Measurements from ENCODE around the gene SPATA9. TPM values are rescaled to one million over a fixed set of nuclear protein-coding genes. Genes with fewer than 3 reads are reported as not detected.

SPATA9 gene
- total and polyA plus RNA-seq, 9 donors, result 0.71 to 2.6 (median 1.7) TPM

GRCh38 chr5:95684361-95684760, 1.6 kb upstream of the SPATA9 start:
- no peaks in the 10 kb centered on the region for H3K36me3 ChIP-seq (ENCODE audit: control insufficient read depth, insufficient read depth, low read length)
- H3K27ac ChIP-seq (ENCODE audit: low read length), result no peak overlapping the region
- DNase-seq, result no peak
- H3K4me1 ChIP-seq (ENCODE audit: control insufficient read depth, insufficient read depth, low read length), result no peaks in the 10 kb centered on the region
- no peak overlapping the region for H3K4me3 ChIP-seq (ENCODE audit: low read length)
- H3K9me3 ChIP-seq (replicated peaks; ENCODE audit: control insufficient read depth, low read depth, low read length), result no peaks in the 10 kb centered on the region
- no CpG with 5 or more reads among the region's 2 CpGs for WGBS (ENCODE audit: insufficient coverage)
- no peaks in the 10 kb centered on the region for H3K27me3 ChIP-seq (ENCODE audit: control insufficient read depth, insufficient read depth, low read length)

- H3K9me3 ChIP-seq (replicated peaks; ENCODE audit: control insufficient read depth, low read depth, low read length), result no peaks in the 10 kb centered on the region
- H3K4me1 ChIP-seq (ENCODE audit: control insufficient read depth, insufficient read depth, low read length), result peaks cover 16% of the 10 kb centered on the region
- H3K27ac ChIP-seq (ENCODE audit: low read length), result no peak overlapping the region
- 50% methylated on average over 2 of the region's 3 CpGs for WGBS (ENCODE audit: insufficient coverage)
- H3K27me3 ChIP-seq (ENCODE audit: control insufficient read depth, insufficient read depth, low read length), result no peaks in the 10 kb centered on the region
- no peak overlapping the region for H3K4me3 ChIP-seq (ENCODE audit: low read length)
- no peak for DNase-seq
- no peaks in the 10 kb centered on the region for H3K36me3 ChIP-seq (ENCODE audit: control insufficient read depth, insufficient read depth, low read length)
These were observed 9.7 kb downstream of the SPATA9 start for GRCh38 chr5:95673081-95673480.

GRCh38 chr5:95672641-95673040, 10.2 kb downstream of the SPATA9 start:
- DNase-seq, result no peak
- H3K9me3 ChIP-seq (replicated peaks; ENCODE audit: control insufficient read depth, low read depth, low read length), result no peaks in the 10 kb centered on the region
- no peak overlapping the region for H3K4me3 ChIP-seq (ENCODE audit: low read length)
- H3K36me3 ChIP-seq (ENCODE audit: control insufficient read depth, insufficient read depth, low read length), result no peaks in the 10 kb centered on the region
- peaks cover 16% of the 10 kb centered on the region for H3K4me1 ChIP-seq (ENCODE audit: control insufficient read depth, insufficient read depth, low read length)
- H3K27ac ChIP-seq (ENCODE audit: low read length), result no peak overlapping the region
- no peaks in the 10 kb centered on the region for H3K27me3 ChIP-seq (ENCODE audit: control insufficient read depth, insufficient read depth, low read length)

GRCh38 chr5:95671826-95672225, 11.0 kb downstream of the SPATA9 start:
- Histone ChIP-seq H3K36me3 (ENCODE audit: control insufficient read depth, insufficient read depth, low read length) (no peaks in the 10 kb centered on the region), H3K4me3 (ENCODE audit: low read length) (no peak overlapping the region), H3K27ac (ENCODE audit: low read length) (no peak overlapping the region), H3K27me3 (ENCODE audit: control insufficient read depth, insufficient read depth, low read length) (no peaks in the 10 kb centered on the region), H3K9me3 (replicated peaks; ENCODE audit: control insufficient read depth, low read depth, low read length) (no peaks in the 10 kb centered on the region), H3K4me1 (ENCODE audit: control insufficient read depth, insufficient read depth, low read length) (peaks cover 16% of the 10 kb centered on the region)
- WGBS (ENCODE audit: insufficient coverage), result no CpG with 5 or more reads among the region's 1 CpG
- DNase-seq, result no peak

GRCh38 chr5:95670568-95670967, 12.2 kb downstream of the SPATA9 start:
- H3K36me3 ChIP-seq (ENCODE audit: control insufficient read depth, insufficient read depth, low read length), result no peaks in the 10 kb centered on the region
- DNase-seq, result no peak
- peaks cover 16% of the 10 kb centered on the region for H3K4me1 ChIP-seq (ENCODE audit: control insufficient read depth, insufficient read depth, low read length)
- no peaks in the 10 kb centered on the region for H3K27me3 ChIP-seq (ENCODE audit: control insufficient read depth, insufficient read depth, low read length)
- peak overlapping the region; percentile 45 for H3K27ac ChIP-seq (ENCODE audit: low read length)
- H3K9me3 ChIP-seq (replicated peaks; ENCODE audit: control insufficient read depth, low read depth, low read length), result no peaks in the 10 kb centered on the region
- H3K4me3 ChIP-seq (ENCODE audit: low read length), result no peak overlapping the region
- WGBS (ENCODE audit: insufficient coverage), result 91% methylated on average over 3 of the region's 3 CpGs

GRCh38 chr5:95669985-95670384, 12.8 kb downstream of the SPATA9 start:
- WGBS (ENCODE audit: insufficient coverage), result 100% methylated on average over 1 of the region's 5 CpGs
- no peaks in the 10 kb centered on the region for H3K36me3 ChIP-seq (ENCODE audit: control insufficient read depth, insufficient read depth, low read length)
- no peak overlapping the region for H3K4me3 ChIP-seq (ENCODE audit: low read length)
- no peak for DNase-seq
- no peaks in the 10 kb centered on the region for H3K9me3 ChIP-seq (replicated peaks; ENCODE audit: control insufficient read depth, low read depth, low read length)
- peaks cover 16% of the 10 kb centered on the region for H3K4me1 ChIP-seq (ENCODE audit: control insufficient read depth, insufficient read depth, low read length)
- peak overlapping the region; percentile 45 for H3K27ac ChIP-seq (ENCODE audit: low read length)
- no peaks in the 10 kb centered on the region for H3K27me3 ChIP-seq (ENCODE audit: control insufficient read depth, insufficient read depth, low read length)

GRCh38 chr5:95669540-95669939, 13.3 kb downstream of the SPATA9 start:
- Histone ChIP-seq H3K27me3 (ENCODE audit: control insufficient read depth, insufficient read depth, low read length) (no peaks in the 10 kb centered on the region), H3K27ac (ENCODE audit: low read length) (peak overlapping the region; percentile 45), H3K4me1 (ENCODE audit: control insufficient read depth, insufficient read depth, low read length) (peaks cover 16% of the 10 kb centered on the region), H3K36me3 (ENCODE audit: control insufficient read depth, insufficient read depth, low read length) (no peaks in the 10 kb centered on the region), H3K4me3 (ENCODE audit: low read length) (no peak overlapping the region), H3K9me3 (replicated peaks; ENCODE audit: control insufficient read depth, low read depth, low read length) (no peaks in the 10 kb centered on the region)
- 20% methylated on average over 1 of the region's 4 CpGs for WGBS (ENCODE audit: insufficient coverage)
- peak; percentile 95 for DNase-seq

- DNase-seq, result peak; percentile 51
- peak overlapping the region; percentile 45 for H3K27ac ChIP-seq (ENCODE audit: low read length)
- no peaks in the 10 kb centered on the region for H3K9me3 ChIP-seq (replicated peaks; ENCODE audit: control insufficient read depth, low read depth, low read length)
- H3K4me3 ChIP-seq (ENCODE audit: low read length), result no peak overlapping the region
- H3K27me3 ChIP-seq (ENCODE audit: control insufficient read depth, insufficient read depth, low read length), result no peaks in the 10 kb centered on the region
- peaks cover 16% of the 10 kb centered on the region for H3K4me1 ChIP-seq (ENCODE audit: control insufficient read depth, insufficient read depth, low read length)
- no CpG with 5 or more reads among the region's 1 CpG for WGBS (ENCODE audit: insufficient coverage)
- no peaks in the 10 kb centered on the region for H3K36me3 ChIP-seq (ENCODE audit: control insufficient read depth, insufficient read depth, low read length)
These were observed 14.1 kb downstream of the SPATA9 start for GRCh38 chr5:95668728-95669127.

GRCh38 chr5:95668216-95668615, 14.6 kb downstream of the SPATA9 start:
- no peak overlapping the region for H3K4me3 ChIP-seq (ENCODE audit: low read length)
- H3K9me3 ChIP-seq (replicated peaks; ENCODE audit: control insufficient read depth, low read depth, low read length), result no peaks in the 10 kb centered on the region
- no peaks in the 10 kb centered on the region for H3K36me3 ChIP-seq (ENCODE audit: control insufficient read depth, insufficient read depth, low read length)
- DNase-seq, result peak; percentile 51
- no peak overlapping the region for H3K27ac ChIP-seq (ENCODE audit: low read length)
- peaks cover 15% of the 10 kb centered on the region for H3K4me1 ChIP-seq (ENCODE audit: control insufficient read depth, insufficient read depth, low read length)
- no peaks in the 10 kb centered on the region for H3K27me3 ChIP-seq (ENCODE audit: control insufficient read depth, insufficient read depth, low read length)

- Histone ChIP-seq H3K4me1 (ENCODE audit: control insufficient read depth, insufficient read depth, low read length) (peaks cover 13% of the 10 kb centered on the region), H3K9me3 (replicated peaks; ENCODE audit: control insufficient read depth, low read depth, low read length) (no peaks in the 10 kb centered on the region), H3K27ac (ENCODE audit: low read length) (no peak overlapping the region), H3K36me3 (ENCODE audit: control insufficient read depth, insufficient read depth, low read length) (no peaks in the 10 kb centered on the region), H3K27me3 (ENCODE audit: control insufficient read depth, insufficient read depth, low read length) (no peaks in the 10 kb centered on the region), H3K4me3 (ENCODE audit: low read length) (no peak overlapping the region)
- DNase-seq, result no peak
These were observed 15.1 kb downstream of the SPATA9 start for GRCh38 chr5:95667678-95668077.

- no peaks in the 10 kb centered on the region for H3K27me3 ChIP-seq (ENCODE audit: control insufficient read depth, insufficient read depth, low read length)
- WGBS (ENCODE audit: insufficient coverage), result no CpG with 5 or more reads among the region's 4 CpGs
- H3K4me1 ChIP-seq (ENCODE audit: control insufficient read depth, insufficient read depth, low read length), result peaks cover 13% of the 10 kb centered on the region
- no peaks in the 10 kb centered on the region for H3K36me3 ChIP-seq (ENCODE audit: control insufficient read depth, insufficient read depth, low read length)
- H3K9me3 ChIP-seq (replicated peaks; ENCODE audit: control insufficient read depth, low read depth, low read length), result no peaks in the 10 kb centered on the region
- DNase-seq, result peak; percentile 38
- H3K27ac ChIP-seq (ENCODE audit: low read length), result no peak overlapping the region
- H3K4me3 ChIP-seq (ENCODE audit: low read length), result no peak overlapping the region
These were observed 15.7 kb downstream of the SPATA9 start for GRCh38 chr5:95667061-95667618.

All from muscle of leg (tissue), 11 donors.